Measurements from ENCODE around the gene PTPRQ.
A peak's percentile ranks its signal among the peaks of the same experiment; 100 is the strongest.

The PTPRQ gene

GRCh38 chr12:80627782-80628181, 183.7 kb downstream of the PTPRQ start:
- DNase-seq (ENCODE audit: low read depth), result no peak
- no peak for TF ChIP-seq CTCF (IDR thresholded peaks at IDR 0.05; ENCODE audit: low read depth, low read length, missing control alignments)
- H3K4me3 ChIP-seq (ENCODE audit: low read depth, low read length), result no peak overlapping the region

- H3K4me3 ChIP-seq (ENCODE audit: low read depth, low read length), result no peak overlapping the region
- no peak for DNase-seq (ENCODE audit: low read depth)
- TF ChIP-seq CTCF (IDR thresholded peaks at IDR 0.05; ENCODE audit: low read depth, low read length, missing control alignments), result peak; percentile 38
Measured at GRCh38 chr12:80632835-80633234, 188.8 kb downstream of the PTPRQ start.

GRCh38 chr12:80634903-80635302, 190.9 kb downstream of the PTPRQ start:
- TF ChIP-seq CTCF (IDR thresholded peaks at IDR 0.05; ENCODE audit: low read depth, low read length, missing control alignments), result no peak
- no peak for DNase-seq (ENCODE audit: low read depth)
- no peak overlapping the region for H3K4me3 ChIP-seq (ENCODE audit: low read depth, low read length)

- DNase-seq (ENCODE audit: low read depth), result no peak
- H3K4me3 ChIP-seq (ENCODE audit: low read depth, low read length), result no peak overlapping the region
- no peak for TF ChIP-seq CTCF (IDR thresholded peaks at IDR 0.05; ENCODE audit: low read depth, low read length, missing control alignments)
Measured at GRCh38 chr12:80636832-80637231, 192.8 kb downstream of the PTPRQ start.

GRCh38 chr12:80641936-80642335, 197.9 kb downstream of the PTPRQ start:
- TF ChIP-seq CTCF (IDR thresholded peaks at IDR 0.05; ENCODE audit: low read depth, low read length, missing control alignments), result no peak
- no peak for DNase-seq (ENCODE audit: low read depth)
- H3K4me3 ChIP-seq (ENCODE audit: low read depth, low read length), result no peak overlapping the region

- no peak for DNase-seq (ENCODE audit: low read depth)
- no peak overlapping the region for H3K4me3 ChIP-seq (ENCODE audit: low read depth, low read length)
- no peak for TF ChIP-seq CTCF (IDR thresholded peaks at IDR 0.05; ENCODE audit: low read depth, low read length, missing control alignments)
Measured at GRCh38 chr12:80643961-80644360, 199.9 kb downstream of the PTPRQ start.

- no peak for TF ChIP-seq CTCF (IDR thresholded peaks at IDR 0.05; ENCODE audit: low read depth, low read length, missing control alignments)
- no peak for DNase-seq (ENCODE audit: low read depth)
- no peak overlapping the region for H3K4me3 ChIP-seq (ENCODE audit: low read depth, low read length)
Measured at GRCh38 chr12:80648881-80649280, 204.8 kb downstream of the PTPRQ start.
